Measurements from ENCODE around the gene COL4A6.

Gene COL4A6

GRCh38 chrX:108312011-108312410 lies 126.2 kb downstream of the COL4A6 start:
- no peak for TF ChIP-seq CTCF (IDR thresholded peaks at IDR 0.05; ENCODE audit: low read depth, low read length, missing control alignments)
- no peak for DNase-seq (ENCODE audit: low read depth)
- no peak overlapping the region for H3K4me3 ChIP-seq (ENCODE audit: low read depth, low read length)

- DNase-seq (ENCODE audit: low read depth), result no peak
- TF ChIP-seq CTCF (IDR thresholded peaks at IDR 0.05; ENCODE audit: low read depth, low read length, missing control alignments), result no peak
- H3K4me3 ChIP-seq (ENCODE audit: low read depth, low read length), result no peak overlapping the region
These were observed 127.7 kb downstream of the COL4A6 start for GRCh38 chrX:108310506-108310905.

- no peak overlapping the region for H3K4me3 ChIP-seq (ENCODE audit: low read depth, low read length)
- DNase-seq (ENCODE audit: low read depth), result no peak
- TF ChIP-seq CTCF (IDR thresholded peaks at IDR 0.05; ENCODE audit: low read depth, low read length, missing control alignments), result no peak
These were observed 129.1 kb downstream of the COL4A6 start for GRCh38 chrX:108309144-108309543.

GRCh38 chrX:108307132-108308085 lies 130.8 kb downstream of the COL4A6 start:
- no peak overlapping the region for H3K4me3 ChIP-seq (ENCODE audit: low read depth, low read length)
- DNase-seq (ENCODE audit: low read depth), result no peak
- TF ChIP-seq CTCF (IDR thresholded peaks at IDR 0.05; ENCODE audit: low read depth, low read length, missing control alignments), result no peak

- no peak for TF ChIP-seq CTCF (IDR thresholded peaks at IDR 0.05; ENCODE audit: low read depth, low read length, missing control alignments)
- no peak for DNase-seq (ENCODE audit: low read depth)
- H3K4me3 ChIP-seq (ENCODE audit: low read depth, low read length), result no peak overlapping the region
These were observed 132.1 kb downstream of the COL4A6 start for GRCh38 chrX:108306086-108306485.

GRCh38 chrX:108304757-108305156 lies 133.5 kb downstream of the COL4A6 start:
- H3K4me3 ChIP-seq (ENCODE audit: low read depth, low read length), result no peak overlapping the region
- DNase-seq (ENCODE audit: low read depth), result no peak
- TF ChIP-seq CTCF (IDR thresholded peaks at IDR 0.05; ENCODE audit: low read depth, low read length, missing control alignments), result no peak

- peak; percentile 17 for TF ChIP-seq CTCF (IDR thresholded peaks at IDR 0.05; ENCODE audit: low read depth, low read length, missing control alignments)
- DNase-seq (ENCODE audit: low read depth), result no peak
- H3K4me3 ChIP-seq (ENCODE audit: low read depth, low read length), result no peak overlapping the region
These were observed 134.0 kb downstream of the COL4A6 start for GRCh38 chrX:108304210-108304609.
